G401 (cell line): ENCODE results near the gene SLC22A15. TPM values are rescaled to one million over a fixed set of nuclear protein-coding genes. Genes with fewer than 3 reads are reported as not detected.
A peak's percentile ranks its signal among the peaks of the same experiment; 100 is the strongest.
"Not testable (repeated sequence)": the region's sequence is repeated elsewhere in the genome, so short reads cannot be mapped to it uniquely, and the experiment has no call there.

Experiments
- DNase-seq: peaks from one replicate; pipeline ENCODE4 v3.0.0-alpha.2; 2015; ENCODE audit warnings: low spot score
- in situ Hi-C: cut with HindIII; loops from 2 replicates; pipeline ENCODE4 v1.10.0; 2016; ENCODE audit warnings: low sequenced_read_pairs, mixed read lengths
- total RNA-seq: library from RNA; depleted of rRNA; stranded (reverse); fragments of >200 nt; shearing (Covaris generic); gene quantifications from 2 replicates; pipeline ENCODE4 v1.2.3, GENCODE V29; 2014

Gene SLC22A15
- total RNA-seq, 1 experiment from 2014 or later, result not detected

DNA sequence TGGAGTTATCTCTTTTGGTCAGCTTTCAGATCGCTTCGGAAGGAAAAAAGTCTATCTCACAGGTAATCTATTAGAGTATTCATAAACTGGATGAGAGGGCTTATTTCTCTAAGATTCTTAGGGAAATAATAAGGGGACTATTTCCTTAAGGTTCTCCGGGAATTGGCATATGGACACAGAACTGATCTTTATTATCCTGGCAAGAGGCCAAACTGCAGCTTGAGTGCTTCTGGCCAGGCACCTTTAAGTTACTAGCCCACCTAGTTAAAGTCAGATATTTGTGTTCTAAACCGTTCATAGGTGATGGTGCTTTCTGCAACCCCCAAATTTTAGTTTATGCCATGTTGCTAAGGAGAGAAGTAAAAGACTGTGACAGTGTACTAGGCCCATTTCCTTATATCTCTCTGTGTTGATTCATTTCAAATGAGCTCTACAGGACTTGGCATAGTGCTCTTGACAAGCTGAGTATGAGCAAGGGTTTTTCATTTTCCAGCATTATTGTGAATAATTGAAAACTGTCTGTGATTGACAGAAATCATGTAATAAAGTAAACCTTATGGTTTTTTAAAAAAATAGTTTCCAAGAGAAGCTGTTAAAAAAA, 43.4 kb downstream of the SLC22A15 start:
- in situ Hi-C loops, result no loop called here
- DNase-seq, result no peak

DNA sequence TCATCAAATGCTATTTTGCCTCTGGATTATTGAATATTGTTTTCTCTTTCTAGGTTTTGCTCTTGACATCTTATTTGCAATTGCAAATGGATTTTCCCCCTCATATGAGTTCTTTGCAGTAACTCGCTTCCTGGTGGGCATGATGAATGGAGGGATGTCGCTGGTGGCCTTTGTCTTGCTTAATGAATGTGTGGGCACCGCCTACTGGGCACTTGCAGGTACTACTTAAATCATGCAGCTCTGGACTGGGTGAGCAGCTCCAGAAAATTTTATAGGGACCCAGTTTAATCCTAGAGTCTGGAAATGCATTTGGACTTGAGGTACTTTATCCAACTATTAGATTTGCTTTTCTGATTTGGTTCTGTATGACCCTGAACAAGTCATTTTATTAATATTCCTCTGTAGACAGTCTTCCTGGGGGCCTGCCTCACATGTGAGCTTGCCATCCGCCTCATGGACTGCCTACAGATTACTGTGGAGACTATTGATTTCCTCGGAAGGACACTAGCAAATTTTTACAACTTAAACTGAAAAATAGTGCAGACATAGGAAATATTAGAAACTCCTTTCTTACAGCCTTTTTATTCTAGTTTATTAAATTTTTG, 44.5 kb downstream of the SLC22A15 start:
- in situ Hi-C loops, result no loop called here
- peak; percentile 61 for DNase-seq

GRCh38 chr1:116024626-116025025, 48.3 kb downstream of the SLC22A15 start:
- no peak for DNase-seq
- in situ Hi-C loops, result no loop called here

DNA sequence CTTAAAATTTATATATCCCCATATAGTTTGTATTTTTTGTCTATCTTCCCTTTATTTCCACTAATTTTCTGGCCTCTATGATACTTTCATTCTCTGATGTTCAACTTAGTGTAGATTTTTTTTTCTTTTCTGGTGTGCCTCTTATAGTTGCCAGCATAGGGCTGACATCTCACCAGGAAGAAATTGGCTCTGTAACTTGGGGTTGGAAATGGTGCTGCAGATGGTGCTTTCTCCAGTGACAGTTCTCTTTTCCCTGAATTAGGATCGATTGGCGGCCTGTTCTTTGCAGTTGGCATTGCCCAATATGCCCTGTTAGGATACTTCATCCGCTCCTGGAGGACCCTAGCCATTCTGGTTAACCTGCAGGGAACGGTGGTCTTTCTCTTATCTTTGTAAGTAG, 50.3 kb downstream of the SLC22A15 start:
- in situ Hi-C loops, result no loop called here
- DNase-seq, result peak; percentile 70

DNA sequence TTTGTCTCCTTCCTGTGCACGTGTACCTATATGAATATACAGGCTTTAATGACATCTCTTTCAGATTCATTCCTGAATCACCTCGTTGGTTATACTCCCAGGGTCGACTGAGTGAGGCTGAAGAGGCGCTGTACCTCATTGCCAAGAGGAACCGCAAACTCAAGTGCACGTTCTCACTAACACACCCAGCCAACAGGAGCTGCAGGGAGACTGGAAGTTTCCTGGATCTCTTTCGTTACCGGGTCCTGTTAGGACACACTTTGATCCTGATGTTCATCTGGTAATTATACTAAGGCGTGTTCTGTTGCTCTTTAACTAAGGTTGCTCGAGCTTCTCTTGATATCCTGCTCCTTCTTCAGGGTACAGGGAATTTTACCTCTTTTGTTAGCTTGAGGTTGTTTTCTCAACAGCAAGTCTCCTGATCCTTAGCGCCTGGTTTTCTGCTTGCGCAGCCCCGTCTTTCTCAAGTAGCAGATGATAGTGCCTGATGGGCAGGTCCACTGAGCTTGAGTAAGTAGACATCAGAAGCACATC, 55.1 kb downstream of the SLC22A15 start:
- DNase-seq, result no peak
- in situ Hi-C loops, result no loop called here

DNA sequence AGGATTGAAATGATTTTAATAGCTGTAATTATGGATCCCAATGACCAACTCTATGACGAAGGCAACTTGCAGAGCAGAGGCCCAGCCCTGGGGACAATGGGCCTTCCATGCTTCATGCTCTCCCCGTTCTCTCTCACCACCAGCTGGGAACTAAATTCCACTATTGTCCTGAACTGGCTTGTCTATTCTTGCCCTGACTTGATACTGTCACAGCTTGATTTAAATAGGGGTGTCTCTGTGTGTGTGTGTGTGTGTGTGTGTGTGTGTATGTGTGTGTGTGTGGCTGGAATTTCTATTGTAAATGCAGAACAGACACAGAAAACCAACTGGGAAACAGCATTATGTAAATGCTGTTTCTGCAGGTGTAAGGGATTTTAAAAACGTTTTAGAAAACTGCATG, 57.0 kb downstream of the SLC22A15 start:
- no peak for DNase-seq
- in situ Hi-C loops, result no loop called here

DNA sequence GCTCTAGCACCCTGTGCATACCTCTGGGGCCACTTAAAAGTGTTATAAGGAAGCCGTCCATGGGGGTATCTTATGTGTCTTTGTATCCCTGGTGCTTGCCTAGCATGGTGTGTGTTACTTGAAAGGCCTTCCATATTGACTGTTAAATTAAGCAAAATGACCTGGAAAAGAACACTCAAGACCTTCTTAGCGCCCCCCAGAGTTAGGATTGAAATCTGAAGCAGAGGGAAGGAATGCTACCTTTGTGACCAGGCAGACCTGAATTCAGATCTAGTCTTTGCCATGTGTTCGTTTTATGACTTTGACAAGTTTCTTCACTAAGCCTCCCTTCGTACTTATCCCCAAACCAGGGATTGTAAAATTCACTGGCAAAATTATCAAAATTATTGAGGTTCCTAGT, 59.9 kb downstream of the SLC22A15 start:
- in situ Hi-C loops, result no loop called here
- no peak for DNase-seq

DNA sequence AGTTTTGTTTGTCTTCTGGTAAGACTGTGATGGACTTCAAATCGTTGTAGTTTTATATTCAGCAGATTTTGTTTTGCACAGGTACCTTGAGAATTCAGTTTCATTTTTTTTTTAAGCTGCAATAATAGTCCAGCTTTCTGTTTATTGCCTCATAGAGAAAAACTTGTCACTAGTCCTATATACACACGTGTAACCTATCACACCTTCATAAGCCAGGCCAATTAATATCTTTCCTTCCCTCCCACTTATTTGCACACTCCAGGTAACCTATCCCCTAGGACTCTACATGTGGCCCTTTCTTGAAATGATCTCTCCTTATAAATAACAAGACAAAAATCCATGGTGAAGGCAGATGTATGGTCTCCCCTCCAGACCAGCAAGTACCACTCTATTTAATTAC, 62.4 kb downstream of the SLC22A15 start:
- in situ Hi-C loops, result no loop called here
- DNase-seq, result no peak

DNA sequence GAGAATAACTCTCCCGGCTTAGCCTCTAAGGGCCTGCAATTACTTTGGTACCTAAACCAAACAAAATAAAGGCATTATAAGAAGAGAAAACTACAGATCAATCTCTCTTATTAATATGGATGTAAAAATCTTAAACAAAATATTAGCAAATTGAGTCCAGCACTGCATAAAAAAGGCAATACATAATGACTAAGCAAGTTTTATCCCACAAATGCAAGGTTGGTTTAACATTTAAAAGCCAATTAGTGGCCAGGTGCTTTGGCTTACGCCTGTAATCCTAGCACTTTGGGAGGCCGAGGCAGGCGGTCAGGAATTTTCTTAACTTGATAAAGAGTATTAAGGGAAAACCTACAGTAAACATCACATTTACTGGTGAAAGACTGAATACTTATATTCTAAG, 67.8 kb downstream of the SLC22A15 start:
- in situ Hi-C loops, result no loop called here
- DNase-seq, result no peak

GRCh38 chr1:116046933-116047332, 70.6 kb downstream of the SLC22A15 start:
- DNase-seq, in situ Hi-C loops: not testable (repeated sequence)

- in situ Hi-C loops, DNase-seq: not testable (repeated sequence)
Measured at GRCh38 chr1:116051896-116052295, 75.6 kb downstream of the SLC22A15 start.

DNA sequence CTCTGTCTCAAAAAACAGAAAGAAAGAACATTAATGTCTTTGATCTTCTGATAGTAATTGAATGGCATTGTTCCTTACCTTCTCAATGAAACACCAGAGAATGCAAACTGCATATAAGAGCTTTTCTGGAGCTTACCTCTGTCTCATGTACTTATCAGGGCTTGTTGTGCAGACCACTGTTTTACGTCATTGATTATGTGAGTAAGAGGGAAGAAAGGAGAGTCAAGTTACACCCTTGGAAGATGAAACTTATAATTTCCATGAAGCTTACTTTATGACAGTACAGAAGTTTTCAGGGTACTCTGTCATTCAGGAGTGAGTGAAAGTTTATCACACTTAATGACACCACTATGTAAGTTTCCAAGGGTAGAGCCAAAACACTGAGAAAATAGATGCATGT, 85.9 kb downstream of the SLC22A15 start:
- DNase-seq, result no peak
- in situ Hi-C loops, result no loop called here

- in situ Hi-C loops, result no loop called here
- no peak for DNase-seq
Measured at GRCh38 chr1:116064616-116065015, 88.3 kb downstream of the SLC22A15 start.

DNA sequence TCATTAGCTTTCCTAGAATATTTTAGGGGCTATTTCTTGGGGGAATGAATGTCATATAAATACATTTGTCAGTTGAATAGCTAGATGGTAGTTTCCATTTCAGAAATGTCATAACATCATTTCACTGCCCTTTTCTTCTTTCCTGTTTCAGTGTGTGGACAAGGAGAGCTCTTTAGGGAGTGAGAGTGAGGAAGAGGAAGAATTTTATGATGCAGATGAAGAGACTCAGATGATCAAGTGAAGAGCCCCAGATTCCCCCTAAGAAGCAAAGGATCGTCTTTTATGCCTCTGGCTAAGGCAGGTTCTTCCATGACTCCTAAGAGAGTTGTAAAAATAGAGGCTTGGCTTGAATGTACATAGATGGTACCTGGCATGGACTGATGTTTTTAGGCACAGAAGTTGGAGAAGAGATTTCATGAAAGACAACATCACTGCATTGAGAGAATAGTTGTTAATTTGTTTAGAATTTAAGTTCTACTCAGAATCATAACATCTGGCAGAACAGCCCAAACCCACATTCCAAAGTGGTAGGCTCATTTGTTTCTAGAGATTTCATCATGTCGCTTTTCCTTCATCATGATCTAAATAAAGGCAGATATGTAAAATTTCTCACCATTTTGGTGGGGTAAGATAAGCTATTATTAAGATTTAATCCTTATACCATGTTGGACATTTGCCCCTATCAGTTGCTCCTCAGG, 90.7 kb downstream of the SLC22A15 start:
- DNase-seq, result no peak
- in situ Hi-C loops, result no loop called here

GRCh38 chr1:116067566-116067890, 91.2 kb downstream of the SLC22A15 start:
- no peak for DNase-seq
- in situ Hi-C loops, result no loop called here

GRCh38 chr1:116075575-116075974, 99.3 kb downstream of the SLC22A15 start:
- no peak for DNase-seq
- in situ Hi-C loops, result no loop called here

GRCh38 chr1:116075990-116076389, 99.7 kb downstream of the SLC22A15 start:
- in situ Hi-C loops, result no loop called here
- DNase-seq, result no peak

GRCh38 chr1:116076831-116077230, 100.5 kb downstream of the SLC22A15 start:
- in situ Hi-C loops, result no loop called here
- no peak for DNase-seq

DNA sequence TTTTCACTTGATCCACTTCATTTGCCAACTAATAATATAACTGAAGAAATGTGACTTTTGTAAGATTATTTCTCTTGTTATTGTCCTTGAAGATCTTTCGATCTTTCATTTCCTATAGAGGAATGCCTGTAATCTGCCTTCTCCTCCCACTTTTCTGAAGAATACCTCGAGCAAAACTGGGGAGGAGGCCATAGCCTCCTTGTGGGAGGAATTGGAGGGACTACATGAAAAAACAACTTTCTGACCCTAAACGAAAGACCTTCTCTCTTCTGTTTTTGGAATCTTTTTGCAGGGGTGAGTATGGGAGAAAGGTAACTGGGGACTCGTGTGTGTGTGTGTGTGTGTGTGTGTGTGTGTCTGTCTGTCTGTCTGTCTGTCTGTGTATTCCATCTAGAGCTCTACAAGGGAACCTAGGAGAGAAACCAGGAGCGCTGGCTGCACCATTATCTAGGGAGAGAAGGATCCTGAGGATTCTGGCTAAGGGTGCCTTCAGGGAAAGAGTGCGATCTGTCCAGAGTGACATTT, 102.4 kb downstream of the SLC22A15 start:
- no peak for DNase-seq
- in situ Hi-C loops, result no loop called here

DNA sequence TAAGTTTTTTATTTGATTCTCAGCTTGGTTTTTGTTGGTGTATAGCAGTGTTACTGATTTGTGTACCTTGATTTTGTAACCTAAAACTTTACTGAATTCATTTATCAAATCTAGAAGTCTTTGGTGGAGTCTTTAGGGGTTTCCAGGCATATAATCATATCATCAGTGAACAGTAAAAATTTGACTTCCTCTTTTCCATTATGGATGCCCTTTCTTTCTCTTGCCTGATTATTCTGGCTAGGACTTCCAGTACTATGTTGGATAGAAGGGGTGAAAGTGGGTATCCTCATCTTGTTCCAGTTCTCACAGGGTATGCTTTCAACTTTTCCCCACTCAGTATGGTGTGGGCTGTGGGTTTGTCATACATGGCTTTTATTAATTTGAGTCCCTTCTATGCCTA, 111.3 kb downstream of the SLC22A15 start:
- in situ Hi-C loops, result no loop called here

More for the DNA sequence above, 111.3 kb downstream of the SLC22A15 start:
- no peak for DNase-seq
